Spinal cord (tissue), 10 donors: ENCODE results near the gene RNASEL. TPM values are rescaled to one million over a fixed set of nuclear protein-coding genes. Genes with fewer than 3 reads are reported as not detected.
A peak's percentile ranks its signal among the peaks of the same experiment; 100 is the strongest.
"Not testable (repeated sequence)": the region's sequence is repeated elsewhere in the genome, so short reads cannot be mapped to it uniquely, and the experiment has no call there.

Experiments used
- DNase-seq, 6 donors: peaks; one replicate each; pipeline versions ENCODE4 v3.0.0 to v3.0.0-alpha.2; 2013 to 2015; ENCODE audit warnings: low spot score in 6 of 6, low read depth in 4 of 6
- H3K27ac ChIP-seq: one replicate; pipeline ENCODE4 v1.5.1; 2013; ENCODE audit warnings: low read depth, low read length, control low read depth
- H3K27me3 ChIP-seq: one replicate; pipeline ENCODE4 v1.6.1; 2013; ENCODE audit warnings: low read length; ENCODE audit not compliant: control insufficient read depth, insufficient read depth
- H3K36me3 ChIP-seq: one replicate; pipeline ENCODE4 v1.6.1; 2013; ENCODE audit warnings: low read length; ENCODE audit not compliant: control insufficient read depth, insufficient read depth
- H3K4me1 ChIP-seq: one replicate; pipeline ENCODE4 v1.6.1; 2013; ENCODE audit warnings: low read length; ENCODE audit not compliant: control insufficient read depth, insufficient read depth
- H3K4me3 ChIP-seq: one replicate; pipeline ENCODE4 v1.5.1; 2013; ENCODE audit warnings: low read depth, low read length, control low read depth
- H3K9me3 ChIP-seq: one replicate; pipeline ENCODE4 v1.6.1; 2013; ENCODE audit warnings: low read length; ENCODE audit not compliant: control insufficient read depth, insufficient read depth
- WGBS: methylation state at CpG from one replicate; pipeline ENCODE4 v1.1.5; 2013; ENCODE audit warnings: missing lambda C conversion rate; ENCODE audit not compliant: insufficient coverage; 5-methylcytosine and 5-hydroxymethylcytosine counted together
- long read RNA-seq, 4 donors: transcript quantifications; one replicate each; lab custom pipeline, GENCODE V29; 2026
- polyA plus RNA-seq, 2 donors: library from polyadenylated mRNA; unstranded; fragments of 120-200 nt; gene quantifications; one replicate each; pipeline ENCODE4 v1.2.1, GENCODE V29; 2013; ENCODE audit not compliant: insufficient read length in 2 of 2
- total RNA-seq, 2 donors: library from RNA; depleted of rRNA in 1 of 2; stranded (reverse); fragments of 120-200 nt in 1 of 2; fragments of >200 nt in 1 of 2; gene quantifications; one replicate each; pipeline versions ENCODE4 v1.2.3 to v1.2.4, GENCODE V29; 2013 to 2014
- donor health status: healthy.

Gene RNASEL
- total RNA-seq = 10 to 100 TPM; 10.4 to 18.3 TPM
- 1 to 10 TPM; 4.6 to 5.0 TPM for polyA plus RNA-seq
- long read RNA-seq, donor 1, full-length matches to known transcripts = 1 of 1 reads
- long read RNA-seq, donor 1, partial matches to known transcripts = 0 of 1 reads
- long read RNA-seq, donor 1, other reads (novel, unspliced or antisense) = 0 of 1 reads
- long read RNA-seq, donor 2 = 0 reads
- long read RNA-seq, donor 3 = 0 reads
- long read RNA-seq, donor 4 = 0 reads

- WGBS = 14% methylated on average over 12 of the region's 20 CpGs
- Histone ChIP-seq H3K27ac (peak within 1 kb of the TSS; percentile 87), H3K36me3 (no peaks in the 10 kb centered on the region), H3K9me3 (no peaks in the 10 kb centered on the region), H3K27me3 (no peaks in the 10 kb centered on the region), H3K4me1 (peaks cover 5% of the 10 kb centered on the region), H3K4me3 (peak within 1 kb of the TSS; percentile 74)
- DNase-seq = peak in 5 of 6 donors; percentile 37 to 92 (median 59)
Measured at GRCh38 chr1:182588500-182589396, at the start of gene RNASEL. Gene RNASEL, minus strand, starts transcription at chr1:182589256. Its CDS starts 2,450 bp downstream, at chr1:182586806.

- WGBS = 57% methylated on average over 3 of the region's 5 CpGs
- no peaks in the 10 kb centered on the region for H3K27me3 ChIP-seq
- DNase-seq = no peak
- H3K4me3 ChIP-seq = no peak overlapping the region
- no peaks in the 10 kb centered on the region for H3K36me3 ChIP-seq
- no peak overlapping the region for H3K27ac ChIP-seq
- H3K4me1 ChIP-seq = peaks cover 15% of the 10 kb centered on the region
- no peaks in the 10 kb centered on the region for H3K9me3 ChIP-seq
Measured at GRCh38 chr1:182637769-182638168, 48.7 kb upstream of the RNASEL start.

GRCh38 chr1:182635871-182636270, 46.8 kb upstream of the RNASEL start:
- no CpG with 5 or more reads among the region's 2 CpGs for WGBS

GRCh38 chr1:182634306-182635072, 45.4 kb upstream of the RNASEL start:
- Histone ChIP-seq H3K4me3 (no peak overlapping the region), H3K4me1 (peaks cover 18% of the 10 kb centered on the region), H3K27ac (no peak overlapping the region), H3K9me3 (no peaks in the 10 kb centered on the region), H3K27me3 (no peaks in the 10 kb centered on the region), H3K36me3 (no peaks in the 10 kb centered on the region)
- 85% methylated on average over 8 of the region's 9 CpGs for WGBS
- peak in 1 of 6 donors; percentile 56 for DNase-seq

More at GRCh38 chr1:182635871-182636270, 46.8 kb upstream of the RNASEL start:
- Histone ChIP-seq H3K36me3 (no peaks in the 10 kb centered on the region), H3K27ac (no peak overlapping the region), H3K9me3 (no peaks in the 10 kb centered on the region), H3K4me3 (no peak overlapping the region), H3K4me1 (peaks cover 13% of the 10 kb centered on the region), H3K27me3 (no peaks in the 10 kb centered on the region)
- no peak for DNase-seq

- Histone ChIP-seq H3K27ac (no peak overlapping the region), H3K4me1 (peaks cover 21% of the 10 kb centered on the region), H3K9me3 (no peaks in the 10 kb centered on the region), H3K36me3 (no peaks in the 10 kb centered on the region), H3K4me3 (no peak overlapping the region), H3K27me3 (no peaks in the 10 kb centered on the region)
- WGBS = 66% methylated on average over 10 of the region's 11 CpGs
- peak in 1 of 6 donors; percentile 62 for DNase-seq
Measured at GRCh38 chr1:182633657-182634281, 44.7 kb upstream of the RNASEL start.

- Histone ChIP-seq H3K4me3 (no peak overlapping the region), H3K36me3 (no peaks in the 10 kb centered on the region), H3K9me3 (no peaks in the 10 kb centered on the region), H3K4me1 (peaks cover 21% of the 10 kb centered on the region), H3K27me3 (no peaks in the 10 kb centered on the region), H3K27ac (no peak overlapping the region)
- no peak for DNase-seq
Measured at GRCh38 chr1:182633031-182633430, 44.0 kb upstream of the RNASEL start.

GRCh38 chr1:182632441-182632857, 43.4 kb upstream of the RNASEL start:
- H3K27ac ChIP-seq, H3K9me3 ChIP-seq, H3K36me3 ChIP-seq, DNase-seq, H3K4me3 ChIP-seq, H3K27me3 ChIP-seq: not testable (repeated sequence)
- peaks cover 21% of the 10 kb centered on the region for H3K4me1 ChIP-seq
- WGBS = 63% methylated on average over 6 of the region's 12 CpGs

GRCh38 chr1:182631954-182632353, 42.9 kb upstream of the RNASEL start:
- Histone ChIP-seq H3K27me3 (no peaks in the 10 kb centered on the region), H3K36me3 (no peaks in the 10 kb centered on the region), H3K27ac (no peak overlapping the region), H3K4me1 (peaks cover 21% of the 10 kb centered on the region), H3K4me3 (no peak overlapping the region), H3K9me3 (no peaks in the 10 kb centered on the region)
- no CpG with 5 or more reads among the region's 1 CpG for WGBS
- DNase-seq = no peak

- peaks cover 21% of the 10 kb centered on the region for H3K4me1 ChIP-seq
- H3K9me3 ChIP-seq = no peaks in the 10 kb centered on the region
- no peak overlapping the region for H3K27ac ChIP-seq
- H3K27me3 ChIP-seq = no peaks in the 10 kb centered on the region
- no peaks in the 10 kb centered on the region for H3K36me3 ChIP-seq
- DNase-seq = no peak
- no peak overlapping the region for H3K4me3 ChIP-seq
Measured at GRCh38 chr1:182631053-182631677, 42.1 kb upstream of the RNASEL start.
